Adrenal gland (tissue), 5 donors: Measurements from ENCODE around the gene IMPA2.

Experiments used
- POLR2A ChIP-seq, 2 donors: fragments of 450-650 bp; IDR thresholded peaks; one replicate each; pipeline ENCODE4 v1.6.1; 2017; ENCODE audit warnings: antibody characterized with exemption in 2 of 2, mild to moderate bottlenecking in 2 of 2, moderate library complexity in 1 of 2
- TF ChIP-seq, protein P1 (sequence below), 6 experiments: fragments of 450-650 bp in 4 of 6; fragments of 200-600 bp in 2 of 6; sonication (generic) in 1 of 6; IDR thresholded peaks; 1 replicate in 5 of 6; 2 replicates in 1 of 6; pipeline versions ENCODE4 v1.5.1 to v1.8.0; 2016 to 2021; ENCODE audit warnings: antibody characterized with exemption in 6 of 6, mild to moderate bottlenecking in 2 of 6, moderate library complexity in 1 of 6
- donor health status: DM: no; HTN: no; CAD: no.

- TF ChIP-seq POLR2A (IDR thresholded peaks at IDR 0.05), result no peak
- TF ChIP-seq, protein P1, sequence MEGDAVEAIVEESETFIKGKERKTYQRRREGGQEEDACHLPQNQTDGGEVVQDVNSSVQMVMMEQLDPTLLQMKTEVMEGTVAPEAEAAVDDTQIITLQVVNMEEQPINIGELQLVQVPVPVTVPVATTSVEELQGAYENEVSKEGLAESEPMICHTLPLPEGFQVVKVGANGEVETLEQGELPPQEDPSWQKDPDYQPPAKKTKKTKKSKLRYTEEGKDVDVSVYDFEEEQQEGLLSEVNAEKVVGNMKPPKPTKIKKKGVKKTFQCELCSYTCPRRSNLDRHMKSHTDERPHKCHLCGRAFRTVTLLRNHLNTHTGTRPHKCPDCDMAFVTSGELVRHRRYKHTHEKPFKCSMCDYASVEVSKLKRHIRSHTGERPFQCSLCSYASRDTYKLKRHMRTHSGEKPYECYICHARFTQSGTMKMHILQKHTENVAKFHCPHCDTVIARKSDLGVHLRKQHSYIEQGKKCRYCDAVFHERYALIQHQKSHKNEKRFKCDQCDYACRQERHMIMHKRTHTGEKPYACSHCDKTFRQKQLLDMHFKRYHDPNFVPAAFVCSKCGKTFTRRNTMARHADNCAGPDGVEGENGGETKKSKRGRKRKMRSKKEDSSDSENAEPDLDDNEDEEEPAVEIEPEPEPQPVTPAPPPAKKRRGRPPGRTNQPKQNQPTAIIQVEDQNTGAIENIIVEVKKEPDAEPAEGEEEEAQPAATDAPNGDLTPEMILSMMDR (IDR thresholded peaks at IDR 0.05), result no peak
Observed at GRCh38 chr18:11985586-11985985, 4.3 kb downstream of the IMPA2 start.
